HG03097 (cell line): Measurements from ENCODE around the gene GOLGA7B.
"Not testable (repeated sequence)": the region's sequence is repeated elsewhere in the genome, so short reads cannot be mapped to it uniquely, and the experiment has no call there.

Experiments
- ATAC-seq: cut with Tn5 transposase; IDR thresholded peaks from one replicate; pipeline ENCODE4 v1.9.1; 2021; ENCODE audit not compliant: unreplicated experiment, low FRiP score

The GOLGA7B gene

DNA sequence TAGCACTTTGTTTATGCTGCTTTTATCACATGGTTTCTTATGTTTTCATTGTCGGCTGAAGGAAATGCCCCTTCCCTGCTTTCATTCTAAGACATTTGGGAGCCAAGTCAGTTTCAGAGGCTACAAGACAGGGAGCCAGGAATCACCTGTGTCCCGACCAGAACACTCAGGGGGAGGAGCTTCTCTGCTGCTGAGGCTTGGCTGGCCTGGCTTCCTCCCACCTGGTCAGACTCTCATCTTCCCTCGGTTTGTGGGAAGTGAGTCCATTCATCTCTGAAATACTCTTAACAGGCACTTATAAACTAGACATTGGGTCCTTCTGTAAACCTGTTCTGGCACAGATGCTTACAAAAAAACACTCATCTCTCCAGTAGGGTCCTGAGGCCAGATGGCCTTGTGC, 19.6 kb upstream of the GOLGA7B start:
- no peak for ATAC-seq

- ATAC-seq, result no peak
Measured at GRCh38 chr10:97831259-97831658, 18.4 kb upstream of the GOLGA7B start.

GRCh38 chr10:97836446-97836845, 13.2 kb upstream of the GOLGA7B start:
- ATAC-seq, result no peak

DNA sequence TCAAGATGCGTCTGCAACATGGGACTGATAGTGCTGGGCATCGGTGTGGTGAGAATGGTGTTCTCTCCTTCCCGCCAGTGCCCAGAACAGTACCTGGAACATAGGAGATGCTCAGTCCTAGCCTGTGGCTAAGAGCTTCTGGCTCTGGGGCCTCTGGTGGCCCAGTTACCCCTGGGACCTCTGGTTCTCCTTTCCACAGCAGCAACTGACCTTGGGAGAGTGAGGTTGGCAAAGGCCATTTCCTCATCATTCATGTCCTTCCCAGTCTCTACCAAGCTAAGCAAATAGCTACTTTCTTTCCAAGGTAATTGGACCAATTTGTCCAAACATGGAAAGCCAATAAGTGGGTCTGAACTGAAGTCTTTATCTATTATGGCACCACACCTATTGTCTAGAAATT, 11.6 kb upstream of the GOLGA7B start:
- ATAC-seq, result no peak

GRCh38 chr10:97841166-97841565, 8.5 kb upstream of the GOLGA7B start:
- not testable (repeated sequence) for ATAC-seq

DNA sequence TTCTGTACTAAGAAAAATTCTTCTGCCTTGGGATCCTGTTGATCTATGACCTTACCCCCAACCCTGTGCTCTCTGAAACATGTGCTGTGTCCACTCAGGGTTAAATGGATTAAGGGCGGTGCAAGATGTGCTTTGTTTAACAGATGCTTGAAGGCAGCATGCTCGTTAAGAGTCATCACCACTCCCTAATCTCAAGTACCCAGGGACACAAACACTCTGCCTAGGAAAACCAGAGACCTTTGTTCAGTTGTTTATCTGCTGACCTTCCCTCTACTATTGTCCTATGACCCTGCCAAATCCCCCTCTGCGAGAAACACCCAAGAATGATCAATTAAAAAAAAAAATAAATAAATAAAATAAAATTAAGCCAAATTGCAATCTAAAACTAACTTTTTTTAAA, 7.5 kb upstream of the GOLGA7B start:
- ATAC-seq, result not testable (repeated sequence)

DNA sequence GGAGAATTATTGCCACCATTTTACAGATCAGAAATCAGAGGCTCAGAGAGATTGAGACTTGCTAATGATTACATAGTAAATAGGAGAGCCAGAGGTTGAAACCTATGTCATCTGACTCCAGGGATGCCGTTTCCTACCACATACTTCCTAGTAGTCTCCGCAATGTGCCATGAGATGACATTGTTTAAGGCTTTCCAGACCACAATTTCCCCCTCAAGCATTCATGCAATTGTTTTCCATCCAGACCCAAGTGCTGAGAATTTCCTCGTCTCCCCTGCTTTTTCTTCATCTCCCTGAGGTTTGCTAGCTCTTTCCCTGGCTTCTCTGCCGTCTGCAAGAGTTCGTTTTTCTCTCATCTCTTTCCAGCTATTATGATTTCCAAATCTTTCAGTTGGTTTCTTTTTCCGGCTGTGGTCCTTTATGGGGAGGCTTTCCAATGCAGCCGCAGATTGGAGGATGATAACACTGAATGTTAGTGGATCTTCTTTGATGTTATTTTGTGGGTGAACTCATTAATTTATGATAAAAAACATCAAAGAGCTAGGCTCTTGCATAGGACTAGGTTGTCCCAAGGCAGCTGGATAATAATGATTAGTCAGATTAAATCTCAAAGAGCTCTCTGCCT, 6.9 kb upstream of the GOLGA7B start:
- no peak for ATAC-seq

DNA sequence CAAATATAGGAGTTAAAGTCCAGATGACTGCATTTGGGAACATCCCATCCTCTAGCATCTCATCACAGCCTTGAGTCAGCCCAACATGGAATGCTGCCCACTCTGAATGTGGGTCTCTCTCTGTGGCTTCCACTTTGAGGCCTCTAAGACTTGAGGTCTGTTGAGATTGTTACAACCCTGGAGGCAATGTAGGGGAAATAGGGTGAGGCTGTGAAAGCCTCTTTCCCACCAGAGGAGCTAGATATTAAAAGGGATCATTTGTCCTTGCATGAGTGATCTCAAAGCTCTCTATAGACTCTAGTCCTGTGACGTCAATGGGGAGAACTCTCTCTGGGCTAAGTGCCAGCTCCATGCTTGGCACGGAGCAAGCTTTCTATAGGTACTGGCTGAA, 6.4 kb upstream of the GOLGA7B start:
- ATAC-seq, result no peak

GRCh38 chr10:97843972-97844371, 5.7 kb upstream of the GOLGA7B start:
- not testable (repeated sequence) for ATAC-seq

DNA sequence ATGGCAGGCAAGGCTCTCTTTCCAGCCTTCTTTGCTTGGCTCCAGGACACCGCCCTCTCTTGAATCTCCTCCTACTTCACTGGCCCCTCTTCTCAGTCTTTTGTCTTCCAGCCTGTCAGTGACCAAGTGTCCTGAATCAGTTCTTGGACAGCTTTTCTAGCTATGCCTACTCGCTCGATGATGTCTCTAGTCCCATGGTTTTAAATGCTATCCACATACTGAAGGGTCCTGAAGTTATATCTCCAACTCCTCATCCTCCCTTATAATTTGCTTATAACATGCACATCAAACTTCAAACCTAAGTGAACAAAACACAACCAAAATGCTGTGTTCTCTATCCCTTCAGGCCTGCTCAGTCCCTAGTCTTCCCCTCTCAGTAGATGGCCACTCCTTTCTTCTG, 5.0 kb upstream of the GOLGA7B start:
- no peak for ATAC-seq

GRCh38 chr10:97849103-97849686, 448 bp upstream of the GOLGA7B start:
- ATAC-seq, result no peak

GRCh38 chr10:97850446-97850845, 803 bp downstream of the GOLGA7B start:
- no peak for ATAC-seq

DNA sequence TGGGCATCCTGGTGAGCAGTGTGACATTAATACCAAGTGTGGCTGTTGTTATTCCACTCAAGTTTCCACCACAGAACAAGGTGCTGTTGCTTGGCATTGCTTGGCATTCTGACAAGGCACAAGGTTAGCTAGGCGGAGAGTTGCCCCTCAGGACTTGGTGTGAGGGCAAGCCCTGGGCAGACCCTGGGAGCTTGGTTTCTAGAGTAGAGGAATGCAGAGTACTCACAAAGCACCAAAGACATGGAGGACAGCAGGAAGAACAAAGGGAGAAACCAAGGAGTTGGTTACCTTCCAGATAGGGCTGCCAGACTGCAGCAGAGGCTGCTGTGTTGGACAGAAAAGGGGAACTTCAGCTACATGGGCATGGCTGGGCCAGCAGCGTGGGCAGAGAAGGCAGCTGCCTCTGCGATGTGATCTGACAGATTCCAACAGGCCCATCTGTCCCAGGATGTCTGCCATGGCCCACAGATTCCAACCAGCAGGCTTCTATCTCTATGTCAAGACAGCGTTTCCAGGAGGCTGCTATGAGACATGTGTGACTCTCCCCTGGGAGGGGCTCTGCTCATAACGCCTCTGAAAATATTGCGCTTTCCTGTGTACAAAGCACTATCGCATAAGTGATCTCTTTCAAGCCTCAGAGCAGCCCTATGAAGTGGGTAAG, 1.8 kb downstream of the GOLGA7B start:
- no peak for ATAC-seq

DNA sequence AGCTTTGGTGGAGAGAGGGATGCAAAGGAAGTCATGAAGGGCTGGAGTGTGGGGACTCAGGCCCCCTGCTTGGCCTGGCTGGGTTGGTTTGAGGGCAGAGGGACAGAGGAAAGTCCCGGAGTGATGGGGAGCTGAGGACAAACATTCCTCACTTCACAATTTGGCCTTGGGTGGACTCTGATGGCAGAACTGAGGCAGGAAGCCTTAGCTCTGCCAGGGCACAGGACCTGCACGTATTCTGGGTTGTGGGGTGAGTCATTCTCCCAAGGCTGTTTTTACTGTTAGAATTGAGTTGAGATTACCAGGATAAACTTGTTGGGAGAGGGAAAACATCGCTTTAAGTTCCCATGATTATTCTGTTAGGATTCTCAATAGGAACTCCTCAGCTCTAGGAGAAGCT, 2.6 kb downstream of the GOLGA7B start:
- no peak for ATAC-seq

GRCh38 chr10:97852840-97853405, 3.3 kb downstream of the GOLGA7B start:
- no peak for ATAC-seq

DNA sequence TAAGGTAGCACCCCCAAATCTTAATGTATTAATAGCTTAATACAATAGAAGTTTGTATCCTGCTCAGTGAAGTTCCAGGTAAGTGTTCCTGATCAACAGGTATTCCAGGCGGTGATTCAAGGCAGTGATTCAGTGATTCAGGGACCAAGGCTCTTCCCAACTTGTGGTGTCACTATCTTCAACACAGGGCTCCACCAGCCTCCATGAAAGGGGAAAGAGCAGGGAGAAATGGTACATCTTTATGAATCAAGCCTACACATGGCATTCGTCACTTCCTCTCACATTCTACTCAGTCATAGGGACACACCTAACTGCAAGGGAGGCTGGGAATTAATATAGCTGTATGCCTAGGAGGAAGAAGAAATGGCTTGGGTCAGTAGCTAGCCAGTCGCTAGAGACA, 5.1 kb downstream of the GOLGA7B start:
- ATAC-seq, result no peak

- ATAC-seq, result no peak
Measured at GRCh38 chr10:97858001-97858439, 8.4 kb downstream of the GOLGA7B start.

GRCh38 chr10:97861097-97861750, 11.6 kb downstream of the GOLGA7B start:
- ATAC-seq, result no peak

GRCh38 chr10:97861924-97862323, 12.3 kb downstream of the GOLGA7B start:
- ATAC-seq, result no peak

GRCh38 chr10:97863808-97864207, 14.2 kb downstream of the GOLGA7B start:
- no peak for ATAC-seq

- ATAC-seq, result no peak
Measured at GRCh38 chr10:97865488-97865887, 15.8 kb downstream of the GOLGA7B start.
